OCI-M2 (cell line): ENCODE measurements around the gene YIPF5.

ENCODE experiments used
- DNase-seq: peaks from one replicate; lab custom pipeline; 2025; ENCODE audit not compliant: unreplicated experiment; lab: John Stamatoyannopoulos, UW

YIPF5 gene

DNA sequence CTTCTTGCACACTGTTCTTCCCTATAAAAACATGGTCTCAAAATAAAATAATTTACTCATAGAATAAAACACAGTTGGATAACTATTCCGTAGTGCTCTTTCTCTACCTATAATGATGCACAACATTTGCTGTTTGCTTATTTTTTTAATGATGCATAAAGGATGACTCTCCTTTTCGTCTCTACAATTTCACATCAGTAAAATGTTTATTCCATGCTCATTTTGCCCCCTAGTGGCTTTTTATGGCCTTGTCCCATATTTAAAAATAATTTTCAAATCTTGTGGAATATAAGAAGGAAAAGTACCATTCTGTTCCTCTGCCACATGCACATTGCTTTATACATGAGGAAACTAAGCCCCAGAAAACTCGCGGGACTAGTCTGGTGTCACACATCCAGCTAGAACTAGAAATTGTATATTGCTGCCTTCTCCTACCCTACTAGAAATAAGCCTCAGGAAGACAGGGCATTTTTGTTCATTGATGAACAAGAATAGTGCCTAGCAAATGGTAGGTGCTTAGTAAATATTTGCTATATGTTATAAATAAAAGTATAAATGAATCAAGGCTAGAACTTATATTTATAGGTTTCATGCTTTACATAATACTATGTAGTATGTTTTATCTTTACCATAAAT, 12.9 kb upstream of the YIPF5 start:
- no peak for DNase-seq

DNA sequence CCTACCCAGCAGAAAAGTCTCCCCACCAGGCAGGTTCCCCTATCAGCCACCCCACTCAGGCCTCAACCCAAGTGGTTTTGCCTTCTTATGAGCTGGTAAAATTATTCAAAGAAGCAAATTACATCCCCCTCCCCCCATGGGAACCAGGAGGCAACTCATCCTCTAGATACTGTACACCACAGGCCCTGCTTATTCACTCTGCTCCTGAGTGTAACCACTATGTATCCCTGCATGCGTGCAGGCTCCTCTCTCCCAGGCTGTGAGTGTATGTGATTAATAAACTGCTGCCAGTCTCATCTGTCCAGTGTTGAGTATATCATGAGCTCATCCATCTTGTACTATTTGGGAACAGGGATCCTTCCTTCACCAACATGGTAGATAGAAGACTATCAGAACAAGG, 8.8 kb upstream of the YIPF5 start:
- DNase-seq: no peak

GRCh38 chr5:144177548-144177947, 7.1 kb upstream of the YIPF5 start:
- no peak for DNase-seq

GRCh38 chr5:144173766-144174165, 3.3 kb upstream of the YIPF5 start:
- no peak for DNase-seq

- no peak for DNase-seq
Observed at GRCh38 chr5:144169904-144170275, 569 bp downstream of the YIPF5 start.

GRCh38 chr5:144167998-144168397, 2.5 kb downstream of the YIPF5 start:
- DNase-seq: no peak

GRCh38 chr5:144166696-144167095, 3.8 kb downstream of the YIPF5 start:
- no peak for DNase-seq

DNA sequence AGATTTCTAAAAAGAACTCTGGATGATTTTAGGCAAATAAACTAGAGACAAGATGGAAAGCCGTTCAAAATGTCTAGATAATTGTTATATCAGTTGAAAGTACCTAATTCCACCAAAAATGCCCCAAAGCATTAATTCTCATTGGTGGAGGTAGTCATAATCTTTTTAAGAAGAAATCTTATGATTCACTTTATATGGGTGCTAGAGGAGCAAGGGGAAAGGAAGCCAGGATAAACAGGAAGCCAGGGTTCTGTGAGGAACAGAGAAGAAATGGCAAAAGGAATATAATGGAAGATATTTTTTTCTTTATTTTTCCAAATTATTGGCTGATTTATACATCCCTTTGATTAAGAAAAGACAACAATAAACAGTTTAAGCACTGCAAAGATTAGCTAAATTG, 7.8 kb downstream of the YIPF5 start:
- DNase-seq: no peak

GRCh38 chr5:144156767-144157171, 13.7 kb downstream of the YIPF5 start:
- no peak for DNase-seq

DNA sequence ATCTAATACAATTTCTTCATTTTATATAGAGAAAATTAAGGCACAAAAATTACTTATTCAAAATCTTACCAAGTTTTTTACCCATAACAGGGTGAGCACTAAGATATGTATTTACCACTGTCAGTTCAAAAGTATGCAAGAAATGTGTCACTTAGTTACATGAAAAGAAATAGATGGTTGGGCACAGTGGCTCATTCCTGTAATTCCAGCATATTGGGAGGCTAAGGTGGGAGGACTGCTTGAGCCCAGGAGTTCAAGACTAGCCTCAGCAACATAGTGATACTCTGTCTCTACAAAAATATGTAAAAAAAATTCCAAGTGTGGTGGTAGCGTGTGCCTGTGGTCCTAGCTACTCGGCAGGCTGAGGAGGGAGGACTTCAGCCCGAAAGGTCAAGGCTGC, 19.4 kb downstream of the YIPF5 start:
- DNase-seq: no peak

DNA sequence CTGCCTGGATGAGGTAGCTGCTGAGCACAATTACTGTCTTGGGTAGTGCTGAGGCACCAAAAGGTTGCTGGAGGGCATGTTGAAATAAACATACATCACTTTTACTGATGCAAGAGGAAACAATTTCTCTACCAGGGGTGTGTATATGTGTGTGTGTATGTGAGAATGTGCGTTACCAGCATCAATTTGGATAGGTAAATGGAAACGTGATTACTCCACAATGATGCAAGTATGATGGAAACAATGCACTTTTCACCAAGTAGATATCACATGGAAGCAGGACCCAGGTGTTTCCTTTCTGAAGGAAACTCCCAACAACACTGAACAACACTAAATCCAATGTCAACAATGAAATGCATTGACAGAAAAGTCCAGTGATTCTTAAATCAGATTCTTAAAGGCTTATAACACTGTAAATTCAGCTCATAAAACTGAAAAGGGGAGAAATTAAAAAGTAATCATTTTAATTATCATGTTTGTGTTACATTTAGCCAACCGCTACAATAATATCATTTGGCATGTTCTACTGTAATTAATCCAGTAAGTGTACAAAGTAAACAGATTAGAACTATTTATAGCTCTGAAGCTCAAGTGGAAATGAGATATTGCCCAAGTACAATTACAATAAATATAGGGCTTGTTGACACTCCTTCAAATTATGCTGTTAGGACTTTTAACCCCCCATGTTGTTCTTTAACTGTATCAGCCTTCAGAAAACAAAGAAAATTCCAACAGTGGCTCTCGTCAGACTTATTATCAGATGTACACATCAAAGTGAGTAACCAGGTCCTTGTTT, 25.3 kb downstream of the YIPF5 start:
- DNase-seq: no peak

GRCh38 chr5:144143625-144144024, 26.8 kb downstream of the YIPF5 start:
- DNase-seq: no peak

DNA sequence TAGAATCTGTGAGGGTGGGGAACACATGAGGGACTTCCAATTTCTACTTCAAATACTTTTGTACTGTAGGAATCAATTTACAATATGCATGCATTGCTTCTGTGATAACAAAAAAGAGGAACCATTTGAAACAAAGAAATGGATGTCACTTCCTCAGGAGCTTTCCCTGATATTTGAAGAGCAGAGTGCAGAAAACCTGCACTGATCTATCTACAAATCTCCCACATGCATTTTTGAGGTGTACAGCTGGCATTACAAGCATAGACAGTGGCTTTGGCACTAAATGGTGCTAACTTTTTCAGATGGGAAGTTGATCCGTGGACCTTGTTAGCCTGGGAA, 27.7 kb downstream of the YIPF5 start:
- DNase-seq: no peak

DNA sequence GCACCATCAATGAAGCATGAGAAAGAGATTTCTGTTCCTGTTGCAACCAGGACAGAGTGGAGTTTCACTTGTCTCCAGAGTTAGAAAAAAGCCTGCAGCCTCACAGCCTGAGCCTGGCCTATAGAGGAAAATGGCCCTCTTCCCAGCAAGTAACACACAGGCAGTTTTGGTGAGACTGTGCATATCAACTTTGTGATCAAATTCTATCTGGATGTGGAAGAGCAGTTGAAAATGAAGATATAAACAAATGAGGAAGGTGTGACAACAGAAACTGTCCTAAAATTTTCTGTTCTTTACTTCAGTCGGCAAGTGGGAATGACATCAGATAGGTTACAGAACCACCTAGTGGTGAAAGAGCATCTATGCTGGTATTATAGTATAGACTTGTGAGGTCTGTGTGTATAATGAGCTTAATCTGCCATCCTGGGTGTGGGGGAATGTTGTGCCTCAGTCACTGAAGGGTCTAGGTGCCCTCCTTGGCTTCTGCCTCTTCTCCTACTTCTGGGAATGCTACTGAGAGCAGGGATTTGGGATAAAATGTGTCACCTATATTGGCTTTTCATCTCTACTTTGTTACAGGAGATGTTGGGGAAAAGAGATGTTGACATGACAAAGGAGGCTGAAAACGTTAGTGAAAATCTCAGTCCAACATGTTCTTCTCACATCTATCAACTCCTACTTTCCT, 28.2 kb downstream of the YIPF5 start:
- no peak for DNase-seq

GRCh38 chr5:144141585-144141984, 28.9 kb downstream of the YIPF5 start:
- no peak for DNase-seq

DNA sequence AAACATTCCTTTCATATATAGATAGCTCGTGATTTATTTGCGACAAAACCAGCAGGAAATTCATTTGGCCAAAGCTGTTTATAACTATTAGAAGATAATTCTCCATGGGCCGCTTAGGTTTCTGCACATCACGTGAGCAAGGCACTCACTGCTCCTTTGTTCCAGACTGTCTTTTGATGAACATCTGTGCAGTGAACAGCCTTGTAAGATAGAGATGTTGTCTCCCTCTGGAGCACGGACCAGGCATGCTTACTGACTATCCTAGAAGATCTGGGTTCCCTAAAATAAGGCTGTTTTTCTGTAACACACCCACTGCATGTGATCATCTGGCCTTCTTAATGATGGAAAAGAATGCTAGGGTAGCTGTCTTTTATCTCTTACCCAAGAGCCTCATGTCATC, 30.9 kb downstream of the YIPF5 start:
- DNase-seq: no peak

DNA sequence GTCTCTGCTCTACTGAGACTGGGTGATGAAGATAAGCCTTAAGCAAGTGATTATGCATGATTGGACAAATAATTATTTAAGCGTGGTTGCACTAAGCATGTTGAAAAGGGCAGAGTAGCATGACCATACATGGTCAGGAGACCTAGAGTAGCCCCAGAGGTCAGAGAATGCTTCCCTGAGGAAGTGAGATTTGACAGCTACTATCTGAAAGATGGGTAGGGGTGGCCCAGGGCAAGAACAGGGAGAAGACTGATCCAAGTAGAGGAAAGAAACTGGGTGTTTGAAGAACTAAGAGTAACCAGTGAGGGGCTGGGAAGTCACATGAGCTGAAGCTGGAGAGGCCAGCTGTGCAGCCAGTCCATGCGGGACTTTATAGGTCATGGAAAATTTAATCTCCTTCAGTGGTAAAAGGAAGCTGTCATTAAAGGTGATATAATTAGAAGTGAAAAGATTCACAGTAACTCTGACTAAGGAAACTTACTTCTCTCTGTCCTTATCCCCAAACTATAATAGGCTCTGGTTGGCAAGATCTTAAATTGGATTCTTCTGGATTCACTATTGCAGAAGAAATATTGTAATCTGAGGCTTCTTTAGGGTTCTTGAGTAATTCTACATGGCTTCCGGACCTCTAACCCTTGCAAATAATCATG, 35.2 kb downstream of the YIPF5 start:
- DNase-seq: no peak

GRCh38 chr5:144134194-144134826, 36.1 kb downstream of the YIPF5 start:
- DNase-seq: no peak

DNA sequence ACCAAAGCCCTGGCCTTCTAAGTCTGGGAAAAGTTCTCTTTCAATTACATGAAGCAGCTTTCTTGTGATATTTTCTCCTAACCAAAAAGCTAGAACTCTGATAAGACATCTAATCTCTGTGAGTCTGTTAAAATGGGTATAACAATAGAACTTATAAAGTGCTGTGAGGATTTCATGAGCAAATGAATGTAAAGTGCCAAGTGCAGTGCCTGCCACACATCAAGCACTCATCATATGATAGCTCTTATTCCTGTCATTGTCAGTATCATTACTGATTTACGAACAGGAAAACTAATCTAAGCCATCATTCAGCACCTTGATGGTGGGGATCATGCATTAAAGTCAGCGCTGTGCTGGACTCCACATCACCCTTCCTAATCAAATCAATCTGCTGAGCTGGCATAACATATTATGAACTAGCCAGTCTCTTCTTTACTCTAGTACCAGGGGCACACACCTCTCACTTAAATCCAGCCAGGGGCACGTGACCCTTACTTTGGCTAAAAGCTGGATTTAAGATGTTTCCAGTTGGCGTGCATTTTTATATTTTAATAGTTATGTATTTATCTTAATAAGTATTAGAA, 37.3 kb downstream of the YIPF5 start:
- DNase-seq: no peak

GRCh38 chr5:144131261-144131660, 39.2 kb downstream of the YIPF5 start:
- no peak for DNase-seq

DNA sequence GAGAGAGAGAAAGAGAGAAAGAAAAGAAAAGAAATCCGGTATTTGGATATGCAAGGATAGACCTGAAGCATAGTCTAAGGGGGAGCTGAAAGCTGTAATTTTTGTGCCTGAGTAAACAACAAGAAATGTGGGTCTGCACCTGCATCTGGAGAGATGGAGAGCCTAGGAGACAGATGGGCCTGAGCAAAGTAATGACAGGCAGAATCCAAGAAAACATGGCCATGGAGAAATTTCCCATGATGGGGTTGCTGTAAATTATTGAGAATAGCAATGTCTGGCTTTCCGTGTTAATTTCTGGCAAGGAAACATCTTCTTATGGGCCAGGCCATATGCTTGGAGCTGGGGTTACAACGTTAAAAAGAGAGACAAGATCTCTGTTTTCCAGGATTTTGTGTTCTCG, 40.2 kb downstream of the YIPF5 start:
- DNase-seq: no peak
